ENCODE measurements around the gene CEP131. TPM values are rescaled to one million over a fixed set of nuclear protein-coding genes. Genes with fewer than 3 reads are reported as not detected.

The CEP131 gene
- total RNA-seq, 4 donors from 2014 or later = 3.5 to 77.6 (median 9.8) TPM

DNA sequence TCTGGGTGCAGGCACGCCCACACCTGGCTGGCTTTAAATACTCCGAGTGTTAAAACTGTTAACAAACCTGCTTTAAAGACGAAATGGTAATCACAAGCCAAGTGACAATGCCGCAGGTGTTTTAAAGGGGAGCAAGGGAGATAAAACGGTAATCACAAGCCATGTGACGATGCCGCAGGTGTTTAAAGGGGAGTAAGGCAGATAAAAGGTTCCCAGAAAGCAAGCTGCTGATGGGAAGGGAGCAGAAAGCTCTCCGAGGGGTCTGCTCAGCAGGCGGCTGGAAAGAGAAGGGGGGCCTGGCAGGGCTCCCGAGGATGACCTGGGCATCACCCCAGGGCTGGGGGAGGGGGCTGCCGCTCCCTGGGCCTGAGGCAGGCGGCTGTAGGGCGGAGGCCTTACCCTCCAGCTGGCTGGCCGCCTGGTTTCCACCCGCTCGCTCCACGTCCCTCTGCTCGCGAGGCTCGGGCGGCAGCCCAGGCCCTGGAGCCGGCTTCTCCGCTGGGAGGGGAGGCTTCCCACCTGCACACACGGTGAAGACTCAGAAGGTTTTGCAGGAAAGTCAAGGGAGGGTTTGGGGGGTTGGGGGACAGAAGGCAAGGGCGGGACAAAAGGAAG, 28.4 kb upstream of the CEP131 start:
- TF ChIP-seq, protein P1, sequence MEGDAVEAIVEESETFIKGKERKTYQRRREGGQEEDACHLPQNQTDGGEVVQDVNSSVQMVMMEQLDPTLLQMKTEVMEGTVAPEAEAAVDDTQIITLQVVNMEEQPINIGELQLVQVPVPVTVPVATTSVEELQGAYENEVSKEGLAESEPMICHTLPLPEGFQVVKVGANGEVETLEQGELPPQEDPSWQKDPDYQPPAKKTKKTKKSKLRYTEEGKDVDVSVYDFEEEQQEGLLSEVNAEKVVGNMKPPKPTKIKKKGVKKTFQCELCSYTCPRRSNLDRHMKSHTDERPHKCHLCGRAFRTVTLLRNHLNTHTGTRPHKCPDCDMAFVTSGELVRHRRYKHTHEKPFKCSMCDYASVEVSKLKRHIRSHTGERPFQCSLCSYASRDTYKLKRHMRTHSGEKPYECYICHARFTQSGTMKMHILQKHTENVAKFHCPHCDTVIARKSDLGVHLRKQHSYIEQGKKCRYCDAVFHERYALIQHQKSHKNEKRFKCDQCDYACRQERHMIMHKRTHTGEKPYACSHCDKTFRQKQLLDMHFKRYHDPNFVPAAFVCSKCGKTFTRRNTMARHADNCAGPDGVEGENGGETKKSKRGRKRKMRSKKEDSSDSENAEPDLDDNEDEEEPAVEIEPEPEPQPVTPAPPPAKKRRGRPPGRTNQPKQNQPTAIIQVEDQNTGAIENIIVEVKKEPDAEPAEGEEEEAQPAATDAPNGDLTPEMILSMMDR (IDR thresholded peaks at IDR 0.05) = no peak
- H3K4me3 ChIP-seq = no peak overlapping the region
- H3K27me3 ChIP-seq = no peaks in the 10 kb centered on the region
- H3K9me3 ChIP-seq = no peaks in the 10 kb centered on the region
- H3K36me3 ChIP-seq = peaks cover 0 to 16% (median 0%) of the 10 kb centered on the region in 3 donors
- DNase-seq = peak in 2 of 3 donors; percentile 64 to 87
- peaks cover 0 to 49% (median 3%) of the 10 kb centered on the region in 4 donors for H3K4me1 ChIP-seq
- H3K27ac ChIP-seq = peak overlapping the region in 3 of 4 donors; percentile 5 to 73 (median 61)

DNA sequence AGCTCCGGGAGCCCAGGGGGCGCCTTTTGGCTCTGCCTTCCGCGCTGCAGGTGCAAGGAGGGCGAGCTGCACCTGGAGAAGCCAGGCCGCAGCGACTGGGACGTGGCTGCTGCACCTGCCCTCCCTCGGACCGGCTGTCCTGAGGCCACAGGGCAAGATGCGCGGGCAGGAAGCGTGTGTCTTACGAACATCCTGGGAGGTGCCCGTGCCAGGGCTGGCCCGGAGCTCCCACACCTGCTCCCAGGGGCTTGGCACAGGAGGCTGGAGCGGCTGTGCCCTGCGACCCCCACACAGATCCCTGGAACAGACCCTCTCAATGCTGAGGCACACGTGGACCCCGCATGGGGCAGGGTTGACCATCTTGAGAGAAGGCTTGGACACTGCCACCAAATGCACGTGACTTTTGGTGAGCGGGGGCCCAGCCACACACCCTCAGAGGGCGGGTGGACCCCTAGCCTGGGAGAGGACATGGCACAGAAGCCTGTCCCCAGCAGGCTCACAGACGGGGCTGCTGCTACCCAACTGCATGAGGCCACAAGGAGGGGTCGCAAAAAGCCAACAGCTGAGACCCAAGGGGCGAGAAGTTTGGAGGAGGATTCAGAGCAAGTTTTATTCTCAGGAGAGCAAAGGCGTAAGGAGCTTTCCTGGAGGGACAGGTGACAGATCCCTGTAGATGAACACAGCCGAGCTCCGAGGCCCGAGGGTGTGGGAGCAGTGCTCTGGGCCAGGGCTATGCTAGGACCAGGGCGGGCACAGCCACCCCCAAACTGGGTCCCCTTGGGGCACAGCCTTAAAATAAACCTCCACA, 27.7 kb upstream of the CEP131 start:
- Histone ChIP-seq H3K4me3 (no peak overlapping the region), H3K27ac (peak overlapping the region in 3 of 4 donors; percentile 5 to 73 (median 61)), H3K9me3 (no peaks in the 10 kb centered on the region), H3K27me3 (no peaks in the 10 kb centered on the region), H3K36me3 (peaks cover 0 to 16% (median 0%) of the 10 kb centered on the region in 3 donors), H3K4me1 (peaks cover 0 to 42% (median 3%) of the 10 kb centered on the region in 4 donors)
- peak in 1 of 3 donors; percentile 67 for DNase-seq
- TF ChIP-seq POLR2A (IDR thresholded peaks at IDR 0.05) = no peak
- TF ChIP-seq, protein P1 (IDR thresholded peaks at IDR 0.05) = no peak

DNA sequence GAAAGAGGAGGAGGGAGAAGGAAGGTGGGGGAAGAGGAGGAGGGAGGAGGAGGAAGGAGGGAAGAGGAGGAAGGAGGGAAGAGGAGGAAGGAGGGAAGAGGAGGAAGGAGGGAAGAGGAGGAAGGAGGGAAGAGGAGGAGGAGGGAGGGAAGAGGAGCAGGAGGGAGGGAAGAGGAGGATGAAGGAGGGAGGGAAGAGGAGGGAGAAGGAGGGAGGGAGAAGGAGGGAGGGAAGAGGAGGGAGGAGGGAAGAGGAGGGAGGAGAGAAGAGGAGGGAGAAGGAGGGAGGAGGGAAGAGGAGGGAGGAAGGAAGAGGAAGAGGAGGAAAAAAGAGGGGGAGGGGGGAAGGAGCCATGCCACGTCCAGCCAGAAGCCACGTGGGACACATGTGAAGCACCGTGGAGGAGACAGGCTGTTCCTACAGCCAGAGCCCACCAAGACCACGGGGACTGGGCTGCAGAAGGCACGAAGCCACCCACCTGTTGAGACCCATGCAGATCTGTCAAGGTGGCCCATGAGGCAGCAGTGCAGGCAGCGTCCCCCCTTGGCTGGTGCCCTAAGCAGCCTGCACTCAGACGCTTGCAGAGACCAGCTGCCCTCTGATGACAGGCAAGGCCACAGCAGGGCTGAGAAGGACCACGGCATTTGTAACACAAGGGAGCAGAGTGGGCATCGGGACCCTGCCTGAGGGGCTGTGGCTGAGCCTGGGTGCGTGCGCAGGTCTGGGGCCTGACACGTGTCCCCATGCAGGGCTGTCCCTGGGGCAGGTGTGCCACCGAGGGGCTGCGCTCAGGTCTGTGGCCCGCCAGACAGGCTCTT, 26.7 kb upstream of the CEP131 start:
- Histone ChIP-seq H3K4me1 (peaks cover 0 to 32% (median 3%) of the 10 kb centered on the region in 4 donors), H3K4me3 (no peak overlapping the region), H3K36me3 (peaks cover 0 to 16% (median 0%) of the 10 kb centered on the region in 3 donors), H3K9me3 (no peaks in the 10 kb centered on the region), H3K27me3 (no peaks in the 10 kb centered on the region), H3K27ac (no peak overlapping the region)
- TF ChIP-seq, protein P1 (IDR thresholded peaks at IDR 0.05) = no peak
- no peak for TF ChIP-seq POLR2A (IDR thresholded peaks at IDR 0.05)
- no peak for DNase-seq

GRCh38 chr17:81248649-81249048, 25.9 kb upstream of the CEP131 start:
- Histone ChIP-seq H3K9me3 (no peaks in the 10 kb centered on the region), H3K27me3 (no peaks in the 10 kb centered on the region), H3K36me3 (peaks cover 0 to 16% (median 0%) of the 10 kb centered on the region in 3 donors), H3K27ac (no peak overlapping the region), H3K4me3 (no peak overlapping the region), H3K4me1 (peaks cover 0 to 32% (median 3%) of the 10 kb centered on the region in 4 donors)
- TF ChIP-seq, protein P1 (IDR thresholded peaks at IDR 0.05) = no peak
- no peak for TF ChIP-seq POLR2A (IDR thresholded peaks at IDR 0.05)
- DNase-seq = no peak

- Histone ChIP-seq H3K9me3 (no peaks in the 10 kb centered on the region), H3K36me3 (peaks cover 0 to 10% (median 0%) of the 10 kb centered on the region in 3 donors), H3K4me3 (no peak overlapping the region), H3K27ac (no peak overlapping the region), H3K4me1 (peaks cover 0 to 23% (median 3%) of the 10 kb centered on the region in 4 donors), H3K27me3 (no peaks in the 10 kb centered on the region)
- TF ChIP-seq POLR2A (IDR thresholded peaks at IDR 0.05) = no peak
- TF ChIP-seq, protein P1 (IDR thresholded peaks at IDR 0.05) = no peak
- no peak for DNase-seq
Observed at GRCh38 chr17:81247339-81247990, 24.7 kb upstream of the CEP131 start.
